Brain microvascular endothelial cell (primary cell): ENCODE results near the gene MFSD1.
A peak's percentile ranks its signal among the peaks of the same experiment; 100 is the strongest.

Experiments
- DNase-seq: peaks from one replicate; pipeline ENCODE4 v3.0.0-alpha.2; 2020
- H3K27ac ChIP-seq: fragments of 250-450 bp; sonication (Bioruptor Pico); 2 replicates; pipeline ENCODE4 v1.5.1; 2020; ENCODE audit warnings: mild to moderate bottlenecking, moderate library complexity
- H3K27me3 ChIP-seq: fragments of 250-450 bp; sonication (Bioruptor Pico); replicated peaks from 2 replicates; pipeline ENCODE4 v1.5.1; 2020; ENCODE audit warnings: mild to moderate bottlenecking
- H3K36me3 ChIP-seq: fragments of 250-450 bp; sonication (Bioruptor Pico); replicated peaks from 2 replicates; pipeline ENCODE4 v1.5.1; 2020; ENCODE audit warnings: mild to moderate bottlenecking
- H3K4me3 ChIP-seq: 2 replicates; pipeline ENCODE4 v1.5.1; 2011; ENCODE audit warnings: low read depth, mild to moderate bottlenecking, control low read depth, low read length, moderate library complexity
- CTCF ChIP-seq: IDR thresholded peaks from 2 replicates; pipeline ENCODE4 v1.5.1; 2011; ENCODE audit warnings: low read depth, mild to moderate bottlenecking, moderate library complexity, low read length, control low read depth, inconsistent platforms; ENCODE audit errors: missing control alignments
- in situ Hi-C: cut with HindIII; loops from 2 replicates; pipeline ENCODE4 v1.10.0; 2017; ENCODE audit warnings: low sequenced_read_pairs, low pct_ligation_motif_present

MFSD1 gene

GRCh38 chr3:158794206-158794605, 7.6 kb upstream of the MFSD1 start:
- no peaks in the 10 kb centered on the region for H3K36me3 ChIP-seq
- no peak overlapping the region for H3K4me3 ChIP-seq
- in situ Hi-C loops: no loop called here
- DNase-seq: no peak
- no peak overlapping the region for H3K27ac ChIP-seq
- no peaks in the 10 kb centered on the region for H3K27me3 ChIP-seq
- no peak for TF ChIP-seq CTCF

GRCh38 chr3:158794936-158795518, 6.8 kb upstream of the MFSD1 start:
- in situ Hi-C loops: no loop called here
- no peak overlapping the region for H3K27ac ChIP-seq
- peak; percentile 61 for TF ChIP-seq CTCF
- no peaks in the 10 kb centered on the region for H3K36me3 ChIP-seq
- DNase-seq: peak; percentile 41
- H3K27me3 ChIP-seq: no peaks in the 10 kb centered on the region
- H3K4me3 ChIP-seq: no peak overlapping the region

- H3K27me3 ChIP-seq: no peaks in the 10 kb centered on the region
- peaks cover 4% of the 10 kb centered on the region for H3K36me3 ChIP-seq
- in situ Hi-C loops: no loop called here
- H3K4me3 ChIP-seq: peak overlapping the region; percentile 78
- no peak for DNase-seq
- H3K27ac ChIP-seq: peak overlapping the region; percentile 73
- TF ChIP-seq CTCF: no peak
Observed at GRCh38 chr3:158801201-158801600, 653 bp upstream of the MFSD1 start.

- peak; percentile 3 for TF ChIP-seq CTCF
- Histone ChIP-seq H3K4me3 (peak overlapping the region; percentile 78), H3K27me3 (no peaks in the 10 kb centered on the region), H3K27ac (peak overlapping the region; percentile 73), H3K36me3 (peaks cover 5% of the 10 kb centered on the region)
- in situ Hi-C loops: no loop called here
- DNase-seq: no peak
Observed at GRCh38 chr3:158802409-158803268, 785 bp downstream of the MFSD1 start.

GRCh38 chr3:158804441-158804840, 2.6 kb downstream of the MFSD1 start:
- peaks cover 19% of the 10 kb centered on the region for H3K36me3 ChIP-seq
- in situ Hi-C loops: no loop called here
- H3K4me3 ChIP-seq: no peak overlapping the region
- no peak for DNase-seq
- H3K27me3 ChIP-seq: no peaks in the 10 kb centered on the region
- TF ChIP-seq CTCF: no peak
- no peak overlapping the region for H3K27ac ChIP-seq
